ENCODE measurements around the gene SHROOM3.

The SHROOM3 gene

DNA sequence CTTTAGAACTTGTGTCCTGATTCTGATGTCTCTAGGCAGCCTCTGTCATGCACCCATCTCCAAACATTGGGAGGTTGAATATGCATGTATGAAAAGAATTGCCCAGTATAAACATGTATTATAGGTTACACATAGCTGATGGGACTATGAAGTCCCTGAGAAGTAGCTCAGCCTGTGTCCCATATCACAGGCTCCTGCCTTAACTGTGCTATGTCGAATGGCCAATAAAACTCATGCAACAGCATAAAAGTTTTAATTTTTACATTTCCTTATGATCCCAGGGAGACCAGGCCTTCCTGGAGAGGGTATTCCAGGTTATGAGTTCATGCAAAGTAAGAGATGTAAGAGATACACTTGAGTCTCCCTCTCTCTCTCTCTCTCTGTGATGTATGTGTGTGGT lies 217.4 kb downstream of the SHROOM3 start:
- in situ Hi-C loops (cut with MboI; ENCODE audit: low sequenced_read_pairs) = no loop called here

DNA sequence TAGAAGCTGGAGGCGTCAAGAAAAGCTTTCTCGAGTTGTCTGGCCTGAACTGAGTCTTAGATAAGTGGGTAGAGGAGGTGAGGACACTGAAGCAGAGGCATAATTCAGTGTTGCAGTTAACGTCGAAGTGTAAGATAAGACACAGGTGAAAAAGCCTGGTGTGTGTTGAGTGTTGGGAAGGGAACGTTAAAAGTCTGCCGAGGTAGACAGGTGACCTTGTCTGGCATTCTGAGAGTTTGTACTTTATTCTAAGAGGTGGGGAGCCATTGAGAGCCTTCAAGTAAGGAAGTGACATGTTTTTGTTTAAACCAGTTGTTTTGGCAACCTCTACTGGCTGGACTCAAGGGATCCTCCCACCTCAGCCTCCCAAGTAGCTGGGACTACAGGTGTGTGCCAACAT lies 219.1 kb downstream of the SHROOM3 start:
- in situ Hi-C loops (cut with MboI; ENCODE audit: low sequenced_read_pairs) = no loop called here

DNA sequence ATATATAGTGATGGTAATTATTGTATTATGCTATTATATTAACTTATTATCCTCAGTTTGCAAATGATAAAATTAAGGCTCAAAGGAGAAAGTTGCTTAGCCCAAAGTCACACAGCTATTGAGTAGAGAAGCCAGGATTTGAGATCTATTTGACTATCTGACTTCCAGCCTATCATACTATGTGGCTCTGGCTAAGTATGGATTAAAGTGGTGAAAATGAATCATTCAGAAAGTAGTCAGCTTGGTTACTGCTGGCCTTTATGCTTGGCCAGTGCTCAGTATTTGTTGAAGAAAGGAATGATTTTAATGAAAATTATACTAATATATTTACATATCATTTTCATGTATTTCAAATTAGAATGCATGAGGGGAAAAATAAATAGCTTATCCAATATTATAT lies 219.8 kb downstream of the SHROOM3 start:
- in situ Hi-C loops (cut with MboI; ENCODE audit: low sequenced_read_pairs) = no loop called here

DNA sequence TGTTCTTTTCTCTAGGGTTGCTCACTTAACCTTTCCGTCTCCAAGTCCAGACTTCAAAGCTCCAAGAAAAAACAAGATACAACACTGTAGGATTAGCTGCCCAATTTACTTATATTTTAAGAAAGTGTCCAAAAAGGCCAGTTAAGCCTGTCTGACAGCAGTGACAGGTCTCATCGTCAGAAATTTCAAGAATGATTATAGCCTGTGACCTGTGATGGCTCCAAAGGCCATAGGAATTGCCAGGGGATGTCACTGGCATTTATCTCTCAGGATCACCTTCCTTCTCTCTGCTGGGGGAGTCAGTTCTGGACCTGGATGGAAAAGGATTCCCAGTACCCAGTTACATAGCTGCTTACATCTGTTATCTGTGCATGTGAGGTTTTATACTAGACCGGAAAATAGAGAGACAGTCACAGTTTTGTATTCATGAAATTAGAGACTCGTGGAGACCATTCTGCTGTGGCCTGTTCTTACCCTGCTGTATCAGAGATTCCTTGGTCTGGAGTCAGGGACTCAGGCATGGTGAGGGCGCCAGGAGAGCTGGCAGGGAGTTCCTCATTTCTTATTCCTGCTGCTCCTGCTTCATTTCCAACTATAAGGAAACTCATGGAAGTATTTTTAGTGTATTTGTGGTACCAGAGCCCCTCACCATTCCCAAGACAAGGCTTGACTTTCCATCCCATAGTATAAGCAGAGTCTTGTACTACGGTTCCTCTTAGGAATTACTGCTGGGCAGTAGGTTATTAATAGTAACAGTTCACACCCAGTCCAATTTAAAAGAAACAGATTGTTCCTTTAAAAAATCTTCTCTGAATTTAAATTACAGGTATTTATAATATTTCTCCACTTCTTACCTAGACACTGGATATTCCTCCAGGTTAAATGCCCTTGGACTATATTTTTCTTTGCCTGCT lies 220.8 kb downstream of the SHROOM3 start:
- in situ Hi-C loops (cut with MboI; ENCODE audit: low sequenced_read_pairs) = no loop called here

DNA sequence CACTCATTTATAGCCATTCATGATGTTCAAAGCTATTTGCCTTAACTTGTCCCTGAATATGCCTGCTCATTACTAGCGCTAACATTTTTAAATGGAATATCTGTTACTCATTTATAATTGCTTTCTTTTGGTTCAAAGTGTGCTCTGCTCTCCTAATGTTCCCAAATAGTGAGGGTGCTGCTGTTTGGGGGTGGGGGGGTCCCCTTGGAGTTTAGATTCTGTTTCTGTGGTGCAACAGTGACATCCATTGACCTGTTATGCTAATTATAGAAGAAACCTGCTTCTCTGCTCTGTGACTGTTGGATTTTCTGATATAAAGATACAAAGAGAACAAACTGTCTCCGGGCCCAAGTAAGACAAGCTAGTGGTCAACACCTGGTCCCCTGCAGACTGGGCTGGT lies 222.4 kb downstream of the SHROOM3 start:
- in situ Hi-C loops (cut with MboI; ENCODE audit: low sequenced_read_pairs) = no loop called here

DNA sequence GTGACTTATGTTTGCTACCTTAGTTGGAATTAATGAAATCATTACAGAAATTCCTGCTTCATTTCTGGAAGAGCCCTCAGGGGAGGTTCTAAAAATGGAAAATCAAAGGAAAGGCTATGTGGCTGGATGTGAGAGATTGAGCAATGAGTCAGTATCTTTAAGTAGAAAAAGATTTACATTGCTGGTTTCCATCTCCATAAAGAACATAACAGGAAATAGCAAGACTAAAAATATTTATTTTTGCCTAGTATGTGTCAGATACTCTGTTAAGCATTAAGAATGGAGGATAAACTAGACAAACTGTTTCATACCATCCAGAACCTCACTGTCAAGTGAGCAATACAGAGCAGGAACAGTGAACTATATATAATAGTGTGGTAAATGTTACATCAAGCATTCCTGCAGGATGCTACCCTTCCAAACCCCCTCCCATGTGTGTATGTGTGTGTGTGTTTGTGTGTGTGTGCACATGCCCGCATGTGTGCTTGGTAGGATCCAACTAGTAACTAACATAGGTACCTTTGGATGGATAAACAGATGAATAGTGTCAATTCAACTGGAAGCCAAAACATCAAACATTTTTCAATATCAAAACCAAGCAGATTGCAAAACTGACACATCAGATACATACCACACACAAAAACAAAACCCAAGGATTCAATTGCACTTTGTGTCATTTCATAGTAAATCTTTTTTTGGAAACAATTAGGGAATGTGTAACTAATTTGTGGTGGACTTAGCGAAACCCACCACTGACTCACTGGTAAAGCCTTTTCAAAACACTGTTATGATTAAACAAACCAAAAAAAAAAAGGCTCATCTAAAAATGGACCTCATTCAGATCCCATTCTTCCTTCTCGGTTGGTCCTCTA lies 223.4 kb downstream of the SHROOM3 start:
- in situ Hi-C loops (cut with MboI; ENCODE audit: low sequenced_read_pairs) = no loop called here

DNA sequence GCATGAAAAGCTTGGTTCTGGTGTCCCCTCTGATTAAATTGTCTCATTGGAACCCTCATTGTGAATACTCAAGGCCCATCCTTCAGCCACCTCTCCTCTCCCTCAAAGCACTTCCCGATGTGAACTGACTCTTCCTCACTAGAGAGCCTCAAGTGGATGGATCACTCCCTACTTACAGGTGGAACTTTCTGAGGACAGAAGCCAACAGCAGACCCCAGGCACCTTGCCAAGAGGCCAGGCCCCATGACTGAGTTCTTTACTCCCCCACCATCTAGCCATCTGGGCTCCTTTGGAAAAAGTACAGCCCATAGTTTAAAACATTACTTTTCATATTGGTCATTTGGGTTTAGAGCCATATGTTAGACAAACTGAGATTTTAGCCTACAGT lies 224.1 kb downstream of the SHROOM3 start:
- in situ Hi-C loops (cut with MboI; ENCODE audit: low sequenced_read_pairs) = no loop called here

DNA sequence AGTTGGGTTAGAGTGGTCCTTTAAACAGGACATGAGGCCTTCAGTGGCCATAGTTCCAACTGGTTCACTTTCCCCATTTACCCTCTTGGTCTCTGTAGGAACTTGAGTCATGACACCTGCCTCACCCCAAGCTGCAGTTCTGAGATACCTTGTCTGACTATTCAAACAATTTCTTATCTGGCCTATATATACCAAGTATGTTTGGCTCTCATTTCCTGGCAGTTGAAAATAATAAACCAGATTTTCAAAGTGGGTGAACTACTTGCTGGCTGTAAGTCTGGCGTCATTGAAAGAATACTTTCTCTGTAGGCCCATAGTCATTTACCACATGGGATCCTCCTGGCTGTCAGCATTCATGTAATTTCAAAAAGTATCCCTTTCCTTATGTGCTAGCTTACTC lies 228.8 kb downstream of the SHROOM3 start:
- in situ Hi-C loops (cut with MboI; ENCODE audit: low sequenced_read_pairs) = no loop called here

DNA sequence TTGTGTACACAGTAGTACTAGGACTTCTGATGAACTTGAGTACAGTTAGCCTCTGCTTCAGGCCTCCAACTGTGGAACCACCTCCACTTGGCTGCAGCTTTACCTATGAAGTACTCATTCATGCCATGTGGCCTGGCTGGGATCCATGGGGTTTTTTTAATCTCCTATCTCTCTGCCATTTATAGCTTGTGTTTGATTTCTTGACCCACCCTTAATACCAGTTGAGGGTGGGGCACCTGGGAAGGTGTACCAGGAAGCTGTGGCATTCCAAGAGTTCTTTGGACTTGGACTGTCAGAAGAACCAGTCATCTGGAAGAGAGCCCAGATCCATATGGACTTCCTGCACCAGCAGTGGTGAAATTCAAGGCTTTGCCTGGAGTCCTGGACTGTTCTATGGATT lies 230.1 kb downstream of the SHROOM3 start:
- in situ Hi-C loops (cut with MboI; ENCODE audit: low sequenced_read_pairs) = no loop called here

DNA sequence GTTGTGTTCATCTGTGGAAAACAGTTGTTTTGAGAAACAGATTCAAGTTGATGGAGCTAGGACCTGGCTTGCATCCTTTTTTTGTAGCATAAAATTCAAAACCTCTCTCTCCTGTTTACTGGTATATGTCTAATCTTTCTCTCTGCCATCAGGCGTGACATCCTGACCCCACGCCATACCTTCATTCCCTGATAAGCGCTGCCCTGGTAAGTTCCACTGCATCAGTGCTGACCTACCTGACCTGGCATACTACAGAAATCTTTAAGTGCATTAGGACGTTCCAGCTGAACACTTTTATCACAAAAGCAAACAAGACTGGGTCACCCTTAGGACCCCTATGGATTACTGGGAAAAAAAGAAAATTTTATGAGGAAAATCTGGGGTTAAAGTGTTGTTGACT lies 230.7 kb downstream of the SHROOM3 start:
- in situ Hi-C loops (cut with MboI; ENCODE audit: low sequenced_read_pairs) = no loop called here

DNA sequence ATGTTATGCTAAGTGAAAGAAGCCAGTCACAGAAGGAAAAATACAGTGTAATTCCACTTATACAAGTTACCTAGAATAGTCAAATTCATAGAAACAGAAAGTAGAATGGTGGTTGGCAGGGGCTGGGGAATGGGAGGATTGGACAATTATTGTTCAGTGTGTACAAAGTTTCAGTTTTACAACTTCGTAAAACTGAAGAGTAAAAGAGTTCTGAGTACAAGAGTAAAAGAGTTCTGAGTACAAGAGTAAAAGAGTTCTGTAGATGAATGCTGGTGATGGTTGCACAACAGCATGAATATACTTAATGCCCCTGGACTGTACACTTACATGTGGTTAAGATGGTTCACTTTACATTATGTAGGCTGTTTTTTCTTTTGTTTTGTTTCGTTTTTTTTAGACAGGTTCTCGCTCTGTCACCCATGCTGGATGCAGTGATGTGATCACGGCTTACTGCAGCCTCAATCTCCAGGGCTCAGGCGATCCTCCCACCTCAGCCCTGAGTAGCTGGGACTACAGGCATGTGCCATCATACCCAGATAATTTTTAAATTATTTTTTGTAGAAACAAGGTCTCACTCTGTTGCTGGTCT lies 232.0 kb downstream of the SHROOM3 start:
- in situ Hi-C loops (cut with MboI; ENCODE audit: low sequenced_read_pairs) = no loop called here

DNA sequence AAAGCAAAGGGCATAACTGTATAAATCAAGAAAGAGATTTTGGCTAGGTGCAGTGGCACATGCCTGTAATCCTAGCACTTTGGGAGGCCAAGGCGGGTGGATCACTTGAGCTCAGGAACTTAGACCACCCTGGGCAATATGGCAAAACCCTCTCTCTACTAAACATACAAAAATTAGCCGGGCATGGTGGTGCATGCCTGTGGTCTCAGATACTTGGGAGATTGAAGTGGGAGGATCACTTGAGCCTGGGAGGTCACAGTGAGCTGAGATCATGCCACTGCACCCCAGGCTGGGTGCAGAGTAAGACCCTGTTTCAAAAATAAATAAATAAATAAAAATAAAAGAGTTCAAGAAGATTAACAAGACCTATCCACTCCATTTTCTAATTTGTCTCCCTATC lies 235.6 kb downstream of the SHROOM3 start:
- in situ Hi-C loops (cut with MboI; ENCODE audit: low sequenced_read_pairs) = no loop called here

DNA sequence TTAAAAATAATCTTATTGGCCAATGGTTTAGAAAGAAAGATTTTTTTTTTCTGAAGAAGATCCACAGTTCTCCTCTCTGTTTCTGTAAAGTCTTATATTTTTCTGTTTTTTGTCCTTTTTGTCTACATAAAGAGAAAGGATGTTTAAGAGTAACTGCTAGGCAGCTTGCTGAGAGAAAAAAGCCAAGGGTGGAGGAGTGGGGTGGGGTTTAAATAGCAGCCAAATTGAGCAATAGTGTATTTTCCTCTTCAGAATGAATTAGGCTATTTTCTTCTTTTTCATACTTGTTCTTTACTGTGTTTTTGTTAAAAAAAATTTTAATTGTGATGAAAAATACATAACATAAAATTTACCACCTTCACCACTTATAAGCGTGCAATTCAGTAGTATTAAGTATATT lies 238.3 kb downstream of the SHROOM3 start:
- in situ Hi-C loops (cut with MboI; ENCODE audit: low sequenced_read_pairs) = no loop called here

DNA sequence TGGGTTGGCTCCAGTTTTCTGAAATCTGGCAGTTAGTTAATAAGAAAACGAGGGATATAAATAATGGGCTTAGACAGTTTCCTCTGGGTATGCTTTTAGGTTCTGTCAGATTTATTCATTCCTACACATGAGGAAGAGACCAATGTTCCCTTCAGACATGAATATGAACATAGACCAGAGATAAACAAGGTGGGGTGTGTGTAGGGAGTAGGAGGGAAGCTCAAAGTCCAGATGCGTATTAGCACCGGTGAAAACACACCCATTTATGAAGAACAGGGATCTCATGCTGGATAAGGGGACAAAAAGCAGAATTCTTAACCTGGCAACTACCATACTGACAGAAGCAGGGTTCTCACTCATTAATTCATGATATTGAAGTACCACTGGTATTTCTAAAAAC lies 240.0 kb downstream of the SHROOM3 start:
- in situ Hi-C loops (cut with MboI; ENCODE audit: low sequenced_read_pairs) = no loop called here

DNA sequence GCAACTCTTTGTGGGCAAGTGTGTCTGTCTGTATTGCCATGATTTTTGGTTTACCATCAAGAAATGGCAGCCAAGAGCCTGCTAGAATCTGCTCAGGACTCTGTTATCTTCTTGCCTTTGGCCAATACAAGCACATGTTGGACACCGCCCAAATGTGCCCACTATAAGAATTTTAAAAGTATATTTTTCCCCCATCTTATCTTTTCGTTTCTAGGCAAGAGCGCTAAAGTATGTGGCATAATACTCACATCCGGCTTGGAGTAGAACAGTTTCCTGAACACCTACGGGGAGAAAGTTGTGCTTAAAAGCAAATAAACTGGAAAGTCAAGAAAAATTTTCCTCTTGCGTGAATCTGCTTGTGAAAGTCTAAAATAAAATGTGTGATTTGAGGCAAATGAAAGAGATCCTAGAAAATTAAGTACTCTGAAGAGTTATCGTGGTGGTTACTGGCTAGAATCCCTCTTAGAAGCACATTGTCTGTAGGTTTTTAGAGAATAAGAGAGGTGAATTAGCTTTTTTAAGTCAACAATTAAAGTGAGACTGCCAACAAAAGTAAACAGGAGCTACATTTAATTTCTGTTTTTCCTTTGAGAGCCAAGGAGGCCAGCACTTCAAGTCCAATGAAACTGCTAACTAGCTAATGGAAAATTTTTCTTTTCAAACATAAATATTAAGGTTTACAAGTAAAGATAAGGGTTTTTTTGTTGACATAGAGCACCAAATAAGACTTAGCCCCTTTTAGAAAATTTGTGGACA lies 242.7 kb downstream of the SHROOM3 start:
- in situ Hi-C loops (cut with MboI; ENCODE audit: low sequenced_read_pairs) = no loop called here

DNA sequence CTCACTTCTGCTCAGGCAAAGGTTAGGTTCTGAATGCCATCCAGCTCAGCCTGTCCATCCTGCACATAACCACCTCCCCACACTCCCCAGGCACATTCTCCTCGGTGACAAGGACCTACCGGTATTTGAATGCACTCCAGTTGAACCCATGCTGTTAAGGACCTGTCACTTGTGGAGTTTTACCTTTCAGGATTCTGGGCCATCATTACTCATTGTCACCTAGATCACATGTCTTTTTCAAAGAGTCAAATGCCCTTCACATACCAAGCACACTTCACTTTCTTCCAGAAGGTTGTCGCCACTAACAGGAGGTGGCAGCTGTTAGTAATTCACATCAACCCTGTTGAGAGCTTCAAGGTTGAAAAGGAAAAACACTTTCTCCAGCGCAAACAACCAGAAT lies 244.7 kb downstream of the SHROOM3 start:
- in situ Hi-C loops (cut with MboI; ENCODE audit: low sequenced_read_pairs) = no loop called here

DNA sequence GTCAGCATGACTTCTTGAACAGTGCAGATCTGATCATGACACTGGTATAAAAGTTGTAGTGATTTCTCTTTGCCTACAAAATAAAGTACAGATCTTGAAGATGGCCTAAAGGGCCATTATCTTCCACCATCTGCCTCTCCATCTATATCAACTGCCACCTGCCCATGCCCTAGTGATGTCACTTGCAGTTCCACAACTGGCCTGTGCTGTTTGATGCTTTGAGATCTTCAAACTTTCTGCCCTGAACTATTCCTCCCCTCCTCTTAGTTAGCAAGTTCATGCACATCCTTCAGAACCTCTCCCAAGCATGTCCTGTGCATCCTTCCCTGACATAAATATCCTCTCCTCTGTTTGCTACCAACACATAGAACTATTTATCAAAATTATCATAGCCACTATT lies 245.9 kb downstream of the SHROOM3 start:
- in situ Hi-C loops (cut with MboI; ENCODE audit: low sequenced_read_pairs) = no loop called here

DNA sequence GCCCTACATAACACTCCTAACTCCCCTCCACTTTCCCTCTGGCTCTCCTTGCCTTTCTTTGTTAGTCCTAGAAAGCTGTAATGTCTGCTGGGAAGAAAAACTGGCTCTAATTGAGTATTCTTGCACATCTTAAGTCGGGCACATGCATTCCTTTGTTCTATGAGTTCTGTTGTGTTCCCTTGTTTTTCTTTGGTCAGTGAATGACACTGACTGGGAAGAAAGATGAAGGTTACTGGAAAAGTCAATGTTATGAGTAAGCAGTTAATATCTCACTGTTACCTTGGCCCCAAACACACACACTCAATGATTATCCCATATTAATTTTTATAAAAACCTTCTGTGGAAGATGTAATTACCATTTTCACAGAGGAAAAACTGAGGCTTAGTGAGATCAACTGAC lies 247.0 kb downstream of the SHROOM3 start:
- in situ Hi-C loops (cut with MboI; ENCODE audit: low sequenced_read_pairs) = no loop called here

DNA sequence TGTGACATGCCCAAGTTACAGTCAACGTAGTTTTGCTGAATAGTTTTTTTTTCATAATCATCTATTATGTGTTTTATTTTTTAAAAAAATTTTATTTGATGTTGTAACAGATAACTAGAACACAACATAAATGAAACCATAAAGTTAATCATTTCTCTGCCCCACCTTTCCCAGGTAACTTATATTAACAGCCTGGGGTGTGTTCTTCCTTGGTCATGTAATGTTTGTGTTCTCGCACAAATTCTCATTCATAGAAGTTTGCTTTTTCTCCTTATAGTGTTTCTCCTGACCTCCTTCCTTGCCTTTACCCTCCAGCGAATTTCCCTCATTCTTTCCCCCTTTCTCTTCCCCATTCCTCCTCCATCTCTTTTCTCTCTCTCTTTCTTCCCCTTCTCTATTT lies 248.1 kb downstream of the SHROOM3 start:
- in situ Hi-C loops (cut with MboI; ENCODE audit: low sequenced_read_pairs) = no loop called here

DNA sequence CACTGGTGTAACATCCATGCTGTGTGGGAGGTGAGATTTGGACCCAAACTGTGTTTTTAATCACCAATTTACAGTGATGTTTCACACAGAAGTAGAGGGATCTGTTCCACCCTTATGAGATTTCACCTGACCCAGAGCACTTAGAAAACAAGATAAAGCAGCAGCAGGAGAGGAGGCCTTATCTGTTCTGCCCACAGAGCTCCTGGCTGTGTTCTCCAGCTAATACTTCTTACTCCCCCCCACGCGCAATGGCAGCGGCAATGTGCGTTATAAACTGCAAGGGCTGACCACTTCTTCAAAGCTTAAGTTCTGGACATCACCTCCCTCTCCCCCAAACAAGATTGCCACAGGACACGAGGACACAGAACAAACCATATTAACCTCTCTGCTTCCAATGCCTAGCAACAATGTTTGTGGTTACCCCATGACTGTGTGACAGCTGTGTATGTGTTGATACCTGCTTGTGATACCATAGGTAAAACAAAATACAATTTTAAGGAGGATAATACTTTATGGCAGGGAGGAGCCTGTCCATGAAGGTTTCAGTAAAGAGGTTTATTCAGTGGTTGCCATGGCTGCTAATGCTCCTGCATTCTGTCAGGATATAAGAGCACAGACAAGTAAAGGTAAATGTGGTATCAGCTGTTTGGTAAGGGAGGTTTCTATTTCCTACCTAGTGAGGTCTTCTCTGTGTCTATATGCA lies 252.9 kb downstream of the SHROOM3 start:
- in situ Hi-C loops (cut with MboI; ENCODE audit: low sequenced_read_pairs) = no loop called here

Measured in HL-60/S4 treated with retinoic acid at 250 ng/mL for 4 days and 3 days (cell line).